NCI-H2107 treated with DMSO at 0.1 percent for 48 hours (cell line): ENCODE data around the gene HCFC1.

Experiments used
- DNase-seq: peaks from one replicate; lab custom pipeline; 2025; ENCODE audit not compliant: unreplicated experiment; lab: John Stamatoyannopoulos, UW

HCFC1 gene

DNA sequence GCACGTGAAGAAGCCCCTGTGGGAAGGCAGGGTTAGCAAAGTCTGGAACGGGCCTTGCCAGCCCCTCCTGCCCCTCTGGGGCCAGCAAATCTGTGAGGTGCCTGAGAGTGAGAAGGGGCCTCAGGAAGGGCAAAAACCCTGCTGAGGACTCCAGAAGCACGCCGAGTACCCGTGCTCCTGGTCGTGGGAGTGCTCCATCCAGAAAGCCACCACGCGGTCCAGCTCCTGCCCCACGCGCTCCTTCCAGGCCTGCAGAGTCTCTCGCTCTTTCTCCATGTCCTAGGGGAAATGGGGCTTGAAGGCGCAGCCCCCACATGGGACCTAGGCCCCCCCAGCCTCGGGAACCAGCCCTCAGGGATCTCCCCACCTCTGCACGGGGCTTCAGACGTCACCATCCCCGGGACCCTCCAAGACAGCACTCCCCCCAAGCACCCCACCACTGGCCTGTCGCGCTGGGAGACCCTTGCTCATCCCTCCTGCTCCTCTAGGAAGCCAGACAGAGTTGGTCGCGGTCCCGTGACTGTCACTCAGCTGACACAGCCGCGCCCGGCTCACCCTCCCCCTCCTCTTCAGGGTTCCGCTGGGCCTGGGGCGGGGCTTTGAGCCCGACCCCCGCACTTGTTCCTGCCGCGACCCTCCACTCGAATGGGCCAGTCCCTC is 27.3 kb downstream of the HCFC1 start, which contains the start of gene RENBP:
RENBP (minus strand) TSS at position 504 of the 660 bp plus-strand sequence; CDS start at position 471, 33 bp downstream.
- no peak for DNase-seq

GRCh38 chrX:153941336-153942252 is 30.0 kb downstream of the HCFC1 start:
- no peak for DNase-seq

- DNase-seq: no peak
These were observed 32.0 kb downstream of the HCFC1 start for GRCh38 chrX:153939573-153939972.

GRCh38 chrX:153938226-153938786 is 33.3 kb downstream of the HCFC1 start:
- DNase-seq: no peak

GRCh38 chrX:153937056-153937455 is 34.6 kb downstream of the HCFC1 start:
- DNase-seq: no peak

DNA sequence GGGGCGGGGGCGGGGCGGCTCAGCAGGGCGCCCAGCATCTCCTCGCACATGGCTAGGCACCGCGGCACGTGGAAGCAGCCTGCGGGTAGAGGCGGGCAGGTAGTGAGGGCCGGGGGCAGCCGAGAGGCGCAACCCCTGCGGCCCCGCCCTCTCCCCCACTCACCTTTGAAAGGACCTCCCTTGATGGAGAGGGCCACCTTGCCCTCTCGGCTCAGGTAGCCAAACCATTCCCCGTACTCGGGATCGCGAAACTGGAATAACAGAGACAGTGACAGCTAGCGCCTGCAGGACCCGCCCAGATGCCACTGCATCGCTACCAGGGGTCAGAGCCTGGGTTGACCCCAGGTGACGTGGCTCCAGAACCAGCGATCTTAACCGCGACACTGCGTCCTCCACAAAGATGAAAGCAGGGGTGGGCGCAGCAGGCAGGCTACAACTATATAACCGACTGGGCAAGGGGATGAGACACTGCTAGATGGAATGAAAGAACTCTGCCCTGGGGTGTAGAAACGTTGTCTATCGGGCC is 36.2 kb downstream of the HCFC1 start:
- peak; percentile 22 for DNase-seq

DNA sequence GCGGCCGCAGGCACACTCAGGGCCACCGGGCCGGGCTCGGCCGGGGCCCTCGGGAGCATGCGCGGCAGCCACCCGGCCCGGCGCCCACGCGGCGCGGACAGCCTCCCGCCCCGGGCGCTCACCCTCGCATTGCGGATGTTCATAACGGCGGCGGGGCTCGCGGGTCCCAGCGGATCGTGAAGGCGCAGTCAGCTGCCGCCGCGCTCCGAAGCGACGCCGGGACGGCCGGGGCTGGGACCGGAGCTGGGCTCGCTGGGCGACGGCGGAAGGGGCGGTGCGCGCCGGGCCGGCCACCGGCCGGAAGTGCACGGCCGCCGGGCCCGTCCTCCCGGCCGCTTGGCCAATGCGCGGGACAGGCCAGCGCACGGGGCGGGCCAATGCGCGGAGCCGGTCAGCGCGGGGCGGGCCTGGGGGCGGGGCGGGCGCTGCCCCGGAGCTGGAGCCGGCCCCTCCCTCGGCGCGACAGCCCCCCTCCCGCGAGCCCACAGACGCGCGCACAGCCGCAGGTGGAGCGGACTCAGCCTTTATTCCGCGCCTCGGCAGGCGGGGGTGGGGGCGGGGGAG is 36.8 kb downstream of the HCFC1 start, which contains the start of gene NAA10:
NAA10 (minus strand) TSS at position 276 of the 564 bp plus-strand sequence; CDS start at position 143, 133 bp downstream.
- DNase-seq: peak; percentile 29

DNA sequence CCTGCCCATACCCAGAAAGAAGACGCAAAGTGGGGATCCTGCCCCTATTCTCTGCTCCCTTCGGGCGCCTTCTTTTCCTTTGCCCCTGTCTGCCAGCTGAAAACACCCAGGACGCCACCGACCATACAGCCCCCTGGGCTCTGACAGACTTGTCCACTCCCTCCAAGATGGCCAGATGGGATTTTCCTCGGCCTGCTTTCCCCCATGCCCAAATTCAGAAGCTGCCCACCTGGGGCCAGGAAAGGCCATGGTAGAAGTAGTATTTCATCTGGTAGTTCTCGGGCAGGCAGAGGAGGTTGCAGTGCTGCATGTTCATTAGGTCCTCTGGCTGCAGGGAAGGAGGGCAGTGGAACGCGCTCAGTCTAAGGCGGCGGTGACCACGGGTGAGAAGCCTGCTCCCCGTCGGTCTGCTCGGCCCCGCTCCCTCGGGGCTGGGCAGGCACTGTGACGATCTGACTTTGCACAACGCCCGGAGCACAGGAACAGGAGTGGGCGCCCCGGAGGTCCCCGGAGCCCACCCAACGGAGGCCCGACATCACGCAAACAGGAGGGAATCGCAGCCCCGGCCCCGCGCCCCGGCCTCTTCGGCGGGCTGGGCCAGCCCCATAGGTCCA is 37.4 kb downstream of the HCFC1 start:
- DNase-seq: no peak

GRCh38 chrX:153933748-153934147 is 37.9 kb downstream of the HCFC1 start:
- DNase-seq: no peak

DNA sequence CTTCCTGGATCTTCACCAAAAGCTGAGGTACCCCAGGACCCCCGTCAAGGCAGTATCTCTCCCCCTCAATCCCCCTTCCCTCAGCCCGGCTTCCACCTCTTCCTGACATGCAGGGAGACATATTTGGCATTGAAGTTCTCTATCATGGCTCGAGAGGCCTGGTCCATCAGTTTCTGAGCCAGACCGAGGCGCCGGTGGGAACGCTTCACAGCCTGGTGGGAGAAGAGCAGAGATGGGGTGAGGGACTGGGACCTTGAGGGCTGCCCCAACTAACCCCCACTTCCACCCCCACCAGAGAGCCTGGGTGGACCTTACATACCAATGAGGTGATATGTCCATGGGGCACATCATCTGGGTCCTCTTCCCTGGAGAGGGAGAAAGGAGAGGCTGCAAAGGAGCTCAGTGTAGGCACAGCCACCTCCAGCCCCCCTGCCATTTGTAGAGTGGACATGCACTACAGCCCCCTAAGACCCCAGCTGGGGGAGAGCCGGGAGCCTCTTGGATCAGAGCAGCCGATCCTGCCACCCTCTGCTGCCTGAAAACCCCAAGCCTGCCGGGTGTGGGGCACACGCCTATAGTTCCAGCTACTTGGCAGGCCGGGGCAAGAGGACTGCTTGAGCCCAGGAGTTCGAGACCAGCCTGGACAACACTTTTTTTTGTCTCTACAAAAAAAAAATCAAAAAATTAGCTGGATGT is 39.2 kb downstream of the HCFC1 start:
- no peak for DNase-seq

DNA sequence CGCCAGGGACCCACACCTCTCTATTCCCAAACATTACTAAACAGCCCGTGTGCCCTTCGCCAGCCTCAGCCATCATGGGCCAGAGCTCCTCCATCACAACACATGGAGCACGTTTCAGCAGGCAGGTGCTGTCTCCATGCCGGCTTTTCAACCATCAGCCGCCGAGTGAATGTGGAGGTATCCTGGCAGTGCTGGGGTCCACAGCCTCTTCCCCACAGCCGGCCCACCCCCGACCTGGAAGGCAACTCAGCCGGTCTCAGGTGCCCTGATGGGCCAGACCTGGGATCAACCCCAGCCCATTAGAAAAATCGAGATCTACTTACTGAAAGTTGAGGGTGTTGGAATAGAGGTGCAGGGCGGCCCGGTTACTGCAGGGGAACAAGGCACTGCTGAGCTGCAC is 39.9 kb downstream of the HCFC1 start:
- DNase-seq: no peak

DNA sequence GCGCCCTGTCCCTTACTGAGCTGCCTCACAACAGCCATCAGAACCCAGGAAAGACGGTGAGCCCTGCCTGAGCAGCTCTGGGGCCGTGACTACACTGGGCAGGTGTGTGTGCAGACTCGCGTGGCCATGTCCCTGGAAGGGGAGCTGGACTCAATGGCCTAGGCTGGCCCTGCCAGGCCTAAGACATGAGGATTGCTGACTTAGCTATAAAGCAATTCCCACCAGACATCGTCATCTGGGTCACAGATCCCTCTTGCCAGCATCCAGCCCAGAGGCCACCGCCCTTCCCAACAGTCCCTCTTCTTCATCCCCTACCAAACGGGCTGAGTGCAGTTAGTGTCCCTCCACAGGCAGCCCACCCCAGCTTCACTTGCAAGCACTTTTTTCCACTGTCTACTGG is 40.5 kb downstream of the HCFC1 start:
- DNase-seq: no peak

DNA sequence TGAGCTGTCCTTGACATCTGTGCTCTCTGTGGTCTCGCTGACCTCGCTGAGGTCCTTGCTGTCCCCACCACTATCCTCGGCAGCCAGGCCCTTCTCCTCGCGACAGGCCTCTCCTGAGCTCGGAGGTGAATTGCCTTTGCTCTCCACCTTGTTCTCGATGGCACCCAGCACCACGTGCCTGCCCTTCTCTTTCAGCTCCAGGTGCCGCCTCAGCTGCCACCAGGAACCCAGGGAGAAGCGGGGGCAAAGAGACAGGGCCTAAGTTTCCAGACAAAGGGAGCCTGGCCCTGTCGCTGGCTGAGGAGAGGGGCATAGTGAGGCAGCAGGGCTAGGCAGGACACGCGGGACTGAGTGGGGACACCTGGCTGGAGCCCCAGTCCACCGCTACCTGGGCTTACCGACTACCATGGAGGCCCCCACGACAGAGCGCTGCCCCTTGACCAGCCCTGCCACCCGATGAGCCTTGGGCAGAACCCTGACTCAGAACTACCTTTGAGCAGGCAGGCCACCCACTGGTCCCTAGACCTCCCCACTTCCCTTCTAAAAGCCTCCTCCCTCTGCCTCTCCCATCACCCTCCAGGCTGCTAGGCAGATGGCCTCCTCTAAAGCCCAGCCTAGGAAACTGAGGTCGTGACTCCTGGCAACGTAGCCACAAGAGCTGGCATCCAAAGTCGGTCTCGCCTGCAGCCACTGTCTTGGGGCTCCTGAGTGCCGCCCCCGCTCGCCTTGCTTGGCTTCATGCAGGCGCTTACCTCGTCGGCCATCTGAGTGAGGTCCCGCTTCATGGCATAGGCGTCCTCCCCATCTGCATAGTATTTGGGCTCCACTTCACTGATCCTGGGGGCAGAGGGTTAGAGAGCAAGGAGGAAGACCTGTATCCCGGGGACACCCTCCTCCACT is 41.4 kb downstream of the HCFC1 start:
- DNase-seq: no peak

GRCh38 chrX:153929576-153929975 is 42.0 kb downstream of the HCFC1 start:
- no peak for DNase-seq

DNA sequence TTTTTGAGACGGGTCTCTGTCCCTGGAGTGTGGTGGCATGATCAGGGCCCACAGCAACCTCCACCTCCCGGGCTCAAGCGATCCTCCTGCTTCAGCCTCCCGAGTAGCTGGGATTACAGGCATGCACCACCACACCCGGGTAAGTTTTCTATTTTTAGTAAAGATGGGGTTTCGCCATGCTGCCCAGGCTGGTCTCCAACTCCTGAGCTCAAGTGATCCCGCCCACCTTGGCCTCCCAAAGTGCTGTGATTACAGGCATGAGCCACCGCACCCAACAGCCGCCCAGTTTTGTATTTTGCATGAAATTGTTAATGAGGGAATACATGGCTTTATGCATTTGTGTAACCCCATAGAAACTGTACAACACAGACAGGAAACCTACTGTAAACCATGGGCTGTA is 42.8 kb downstream of the HCFC1 start:
- no peak for DNase-seq

DNA sequence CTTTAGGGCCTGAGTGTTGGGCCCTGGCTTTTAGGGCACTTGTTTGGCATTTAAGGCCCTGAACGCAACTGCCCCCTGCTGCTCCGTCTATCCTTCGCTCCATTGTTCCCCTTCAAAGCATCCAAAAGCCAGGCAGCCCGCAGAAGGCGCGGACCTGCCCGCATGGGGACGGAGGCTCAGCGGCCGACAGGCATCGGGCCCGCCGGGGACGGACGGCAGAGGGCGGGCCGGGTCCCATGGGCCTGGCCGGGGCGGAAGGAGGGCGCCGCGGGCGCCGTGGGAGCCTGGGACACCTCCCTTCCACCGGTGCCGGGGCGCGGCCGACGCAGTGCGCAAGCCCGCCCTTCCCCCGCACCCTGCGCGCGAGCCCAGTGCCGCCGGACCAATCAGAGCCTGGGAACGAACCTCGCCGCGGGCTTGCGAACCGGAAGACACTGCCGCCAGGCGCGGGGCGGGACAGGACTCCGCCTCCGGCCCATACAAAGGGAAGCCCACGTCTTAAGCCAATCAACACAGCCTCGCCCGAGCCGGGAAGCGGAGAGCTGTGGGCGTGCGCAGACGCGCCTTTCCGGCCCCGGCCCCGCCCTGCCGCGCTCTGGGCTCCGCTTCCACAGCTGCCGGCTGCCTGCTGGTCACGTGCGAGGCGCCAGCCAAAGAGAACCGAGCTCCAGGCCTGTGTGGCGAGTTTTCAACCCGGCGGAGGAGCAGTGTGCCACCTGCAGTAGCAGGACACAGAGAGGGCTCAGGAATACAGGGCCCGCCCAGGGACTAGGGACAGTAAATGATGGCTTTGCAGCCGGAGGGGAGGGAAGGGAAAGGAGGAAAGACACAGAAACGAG is 43.5 kb downstream of the HCFC1 start:
- peak; percentile 95 for DNase-seq

DNA sequence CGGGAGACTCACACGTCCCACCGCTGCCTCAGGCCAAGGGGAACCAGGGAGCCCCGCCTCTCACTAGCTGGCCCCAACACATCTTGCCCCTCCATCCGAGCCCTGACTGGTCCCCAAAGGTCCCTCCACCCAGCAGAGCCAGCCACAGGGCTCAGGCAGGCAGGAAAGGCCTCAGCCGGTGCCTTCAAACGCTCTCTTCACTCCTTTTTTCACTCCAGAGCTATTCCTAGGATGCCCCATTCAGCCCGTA is 44.0 kb downstream of the HCFC1 start:
- DNase-seq: no peak

GRCh38 chrX:153926858-153927671 is 44.6 kb downstream of the HCFC1 start:
- DNase-seq: peak; percentile 87
